Measurements from ENCODE around the gene CD86.

The CD86 gene

DNA sequence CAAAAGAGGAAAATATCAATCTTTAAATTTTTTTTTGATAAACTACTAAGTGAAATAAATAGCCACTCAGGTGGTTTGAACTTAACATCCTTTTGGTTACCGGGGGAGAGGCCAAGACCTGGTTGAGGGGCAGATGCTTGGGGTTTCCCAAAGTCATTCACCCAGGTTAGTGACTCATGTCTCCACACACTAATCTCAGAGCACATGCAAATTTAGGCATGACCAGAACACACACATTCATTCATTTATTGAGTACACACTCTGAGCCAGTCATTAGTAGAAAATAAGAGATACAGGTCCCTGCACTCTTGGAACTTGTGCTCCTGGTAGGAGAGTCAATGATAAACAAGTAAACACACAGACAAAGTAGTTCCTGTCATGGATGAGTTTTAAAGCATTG, 40.4 kb upstream of the CD86 start:
- CTCF ChIA-PET, result no interaction called here
- no peak for TF ChIP-seq ZNF384 (IDR thresholded peaks at IDR 0.05)
- no peak for TF ChIP-seq ELF4 (IDR thresholded peaks at IDR 0.05)
- TF ChIP-seq SP1 (IDR thresholded peaks at IDR 0.05), result no peak
- TF ChIP-seq ARNT (IDR thresholded peaks at IDR 0.05), result no peak
- no peak for TF ChIP-seq FOXM1 (IDR thresholded peaks at IDR 0.05; ENCODE audit: borderline replicate concordance)
- TF ChIP-seq, protein P1, sequence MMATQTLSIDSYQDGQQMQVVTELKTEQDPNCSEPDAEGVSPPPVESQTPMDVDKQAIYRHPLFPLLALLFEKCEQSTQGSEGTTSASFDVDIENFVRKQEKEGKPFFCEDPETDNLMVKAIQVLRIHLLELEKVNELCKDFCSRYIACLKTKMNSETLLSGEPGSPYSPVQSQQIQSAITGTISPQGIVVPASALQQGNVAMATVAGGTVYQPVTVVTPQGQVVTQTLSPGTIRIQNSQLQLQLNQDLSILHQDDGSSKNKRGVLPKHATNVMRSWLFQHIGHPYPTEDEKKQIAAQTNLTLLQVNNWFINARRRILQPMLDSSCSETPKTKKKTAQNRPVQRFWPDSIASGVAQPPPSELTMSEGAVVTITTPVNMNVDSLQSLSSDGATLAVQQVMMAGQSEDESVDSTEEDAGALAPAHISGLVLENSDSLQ (IDR thresholded peaks at IDR 0.05), result no peak
- TF ChIP-seq BHLHE40 (IDR thresholded peaks at IDR 0.05; ENCODE audit: borderline replicate concordance), result no peak
- no peak for TF ChIP-seq HDGF (IDR thresholded peaks at IDR 0.05; ENCODE audit: borderline replicate concordance)
- POLR2A ChIA-PET, result no interaction called here
- no peak for DNase-seq (ENCODE audit: extremely low spot score)

DNA sequence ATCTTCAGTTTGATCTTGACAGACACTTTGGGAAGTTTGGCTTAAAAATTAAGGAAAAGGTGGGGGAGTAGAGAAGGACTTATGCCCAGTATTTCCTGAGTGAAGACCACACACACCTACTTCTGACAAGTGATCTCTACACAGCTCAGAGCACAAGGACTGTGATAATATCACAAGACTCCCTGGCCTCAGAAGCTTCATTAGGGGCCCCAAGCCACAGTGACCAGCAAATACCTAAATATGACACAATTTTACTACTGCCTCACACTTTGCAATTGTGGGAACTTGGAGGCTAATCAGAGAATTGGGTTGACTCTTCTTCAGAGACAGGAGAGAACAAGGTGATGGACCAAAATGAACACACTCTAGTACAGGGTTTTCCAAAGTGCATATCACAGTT, 35.7 kb upstream of the CD86 start:
- TF ChIP-seq TARDBP (IDR thresholded peaks at IDR 0.05) (no peak), L3MBTL2 (conservative IDR thresholded peaks at IDR 0.05) (no peak), HDGF (IDR thresholded peaks at IDR 0.05; ENCODE audit: borderline replicate concordance) (no peak), SUZ12 (IDR thresholded peaks at IDR 0.05) (no peak), FOXK2 (IDR thresholded peaks at IDR 0.05) (no peak)
- DNase-seq (ENCODE audit: extremely low spot score), result no peak
- ChIA-PET CTCF (interaction anchor here (1.5 kb wide), 1 partner anchor 24 kb away, joined by 3 read pairs; no protein-coding TSS in a partner anchor), POLR2A (interaction anchor here (0.8 kb wide), 1 partner anchor 1749 kb away, joined by 3 read pairs; no protein-coding TSS in a partner anchor)

DNA sequence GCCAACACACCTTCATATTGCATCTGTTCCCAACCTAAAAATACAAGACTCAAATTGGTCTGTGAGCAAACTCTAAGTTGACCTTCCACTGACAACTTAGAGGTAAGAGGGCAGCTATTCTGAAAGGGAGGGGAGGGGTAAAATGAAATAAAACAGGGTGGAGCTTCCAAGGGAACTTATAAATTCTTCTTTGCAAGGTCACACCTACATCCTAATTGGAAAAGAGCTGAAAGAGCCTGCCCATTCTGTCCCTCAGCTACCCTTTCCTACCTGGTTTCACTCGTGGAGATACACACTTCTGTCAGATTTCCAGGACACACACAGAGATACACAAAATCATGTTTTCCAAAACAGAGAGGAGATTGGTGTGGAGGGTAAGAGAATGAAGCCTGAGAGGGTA, 34.1 kb upstream of the CD86 start:
- POLR2A ChIA-PET, result interaction anchor here (0.6 kb wide), 1 partner anchor 238 kb away, joined by 3 read pairs; no protein-coding TSS in a partner anchor
- CTCF ChIA-PET, result no interaction called here

DNA sequence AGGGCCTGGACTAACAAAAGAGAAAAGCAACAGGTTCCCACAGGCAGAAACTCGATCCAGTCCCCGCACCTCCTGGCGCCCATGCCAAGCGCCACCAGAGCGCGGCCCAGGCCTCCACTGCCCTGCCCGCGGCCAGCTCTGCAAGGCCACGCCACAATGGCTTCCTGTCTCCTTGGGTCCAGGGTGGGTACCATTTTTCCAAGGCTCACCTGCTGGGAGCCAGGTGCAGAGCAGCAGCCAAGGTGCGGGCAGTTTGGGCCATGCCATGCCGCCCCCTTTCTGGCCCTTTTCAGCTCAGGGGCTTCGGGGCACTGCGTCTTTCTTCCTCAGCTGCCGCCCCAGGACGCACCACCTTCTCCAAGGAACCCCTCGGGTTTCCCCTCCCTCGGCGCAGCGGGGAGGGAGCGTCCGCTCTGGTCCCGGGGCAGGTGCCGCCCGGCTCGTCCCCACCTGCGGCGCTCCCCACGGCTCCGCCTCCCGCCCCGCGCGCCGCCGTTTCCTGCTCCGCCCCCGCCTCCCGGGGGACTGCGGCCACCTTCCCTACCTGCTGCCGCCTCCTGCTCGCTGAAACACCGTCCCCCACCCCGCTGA, 33.3 kb upstream of the CD86 start, which contains the start of gene ILDR1:
ILDR1 (minus strand) TSS at position 437 of the 591 bp plus-strand sequence; CDS start at position 267, 170 bp downstream.
- CTCF ChIA-PET, result no interaction called here
- no peak for DNase-seq (ENCODE audit: extremely low spot score)
- POLR2A ChIA-PET, result no interaction called here
- no peak for TF ChIP-seq ELF4 (IDR thresholded peaks at IDR 0.05)
- TF ChIP-seq HDGF (IDR thresholded peaks at IDR 0.05; ENCODE audit: borderline replicate concordance), result no peak
- TF ChIP-seq ZNF384 (IDR thresholded peaks at IDR 0.05), result no peak
- TF ChIP-seq TARDBP (IDR thresholded peaks at IDR 0.05), result no peak
- TF ChIP-seq LEF1 (IDR thresholded peaks at IDR 0.05; ENCODE audit: borderline replicate concordance), result no peak
- no peak for TF ChIP-seq FOXK2 (IDR thresholded peaks at IDR 0.05)
- TF ChIP-seq ARNT (IDR thresholded peaks at IDR 0.05), result no peak
- no peak for TF ChIP-seq NFRKB (IDR thresholded peaks at IDR 0.05)
- no peak for TF ChIP-seq BHLHE40 (IDR thresholded peaks at IDR 0.05; ENCODE audit: borderline replicate concordance)
- no peak for TF ChIP-seq L3MBTL2 (conservative IDR thresholded peaks at IDR 0.05)
- TF ChIP-seq, protein P1 (IDR thresholded peaks at IDR 0.05), result no peak
- no peak for TF ChIP-seq FOXM1 (IDR thresholded peaks at IDR 0.05; ENCODE audit: borderline replicate concordance)

More for the DNA sequence above, 34.1 kb upstream of the CD86 start:
- no peak for DNase-seq (ENCODE audit: extremely low spot score)
- no peak for TF ChIP-seq L3MBTL2 (conservative IDR thresholded peaks at IDR 0.05)
- no peak for TF ChIP-seq CTBP1 (IDR thresholded peaks at IDR 0.05; ENCODE audit: borderline replicate concordance)
- no peak for TF ChIP-seq SP1 (IDR thresholded peaks at IDR 0.05)
- no peak for TF ChIP-seq LEF1 (IDR thresholded peaks at IDR 0.05; ENCODE audit: borderline replicate concordance)
- no peak for TF ChIP-seq ARNT (IDR thresholded peaks at IDR 0.05)
- TF ChIP-seq NFRKB (IDR thresholded peaks at IDR 0.05), result no peak
- TF ChIP-seq, protein P1 (IDR thresholded peaks at IDR 0.05), result no peak
- no peak for TF ChIP-seq FOXK2 (IDR thresholded peaks at IDR 0.05)
- no peak for TF ChIP-seq TARDBP (IDR thresholded peaks at IDR 0.05)
- TF ChIP-seq FOXM1 (IDR thresholded peaks at IDR 0.05; ENCODE audit: borderline replicate concordance), result no peak
- TF ChIP-seq ZNF384 (IDR thresholded peaks at IDR 0.05), result no peak
- TF ChIP-seq BHLHE40 (IDR thresholded peaks at IDR 0.05; ENCODE audit: borderline replicate concordance), result no peak
- TF ChIP-seq HDGF (IDR thresholded peaks at IDR 0.05; ENCODE audit: borderline replicate concordance), result no peak
- no peak for TF ChIP-seq FOXA1 (IDR thresholded peaks at IDR 0.05)
- TF ChIP-seq ELF4 (IDR thresholded peaks at IDR 0.05), result no peak
- no peak for TF ChIP-seq SUZ12 (IDR thresholded peaks at IDR 0.05)

DNA sequence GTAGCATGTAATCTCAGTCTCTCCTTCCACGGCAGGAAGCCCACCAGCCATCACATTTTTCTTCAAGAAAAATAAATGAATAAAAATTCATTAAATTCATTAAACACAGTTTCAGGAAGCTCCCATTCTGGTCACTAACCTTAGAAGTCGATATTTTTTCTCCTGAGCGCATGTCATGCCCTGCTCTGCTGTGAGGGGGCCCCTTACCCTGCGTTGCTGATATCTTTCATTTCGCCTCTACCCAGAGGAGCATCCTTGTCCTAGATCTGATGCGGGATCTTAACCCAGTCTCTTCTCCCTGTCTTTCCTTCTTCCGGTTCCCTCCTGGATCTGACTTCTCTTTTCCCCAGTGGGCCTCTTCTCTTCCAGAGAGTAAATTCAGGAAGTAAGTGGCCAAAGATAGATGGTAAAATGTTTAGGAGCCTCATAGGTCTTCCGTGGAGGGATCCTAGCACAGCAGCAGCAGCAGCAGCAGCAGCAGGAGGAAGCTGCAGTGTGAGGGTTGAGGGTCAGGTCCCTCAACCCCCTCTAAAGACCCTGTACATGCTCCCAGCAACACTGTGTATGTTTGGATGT, 31.7 kb upstream of the CD86 start:
- TF ChIP-seq L3MBTL2 (conservative IDR thresholded peaks at IDR 0.05) (no peak), TARDBP (IDR thresholded peaks at IDR 0.05) (no peak), HDGF (IDR thresholded peaks at IDR 0.05; ENCODE audit: borderline replicate concordance) (no peak), ARNT (IDR thresholded peaks at IDR 0.05) (no peak), CTBP1 (IDR thresholded peaks at IDR 0.05; ENCODE audit: borderline replicate concordance) (no peak)
- ChIA-PET POLR2A (no interaction called here), CTCF (no interaction called here)
- DNase-seq (ENCODE audit: extremely low spot score), result no peak

DNA sequence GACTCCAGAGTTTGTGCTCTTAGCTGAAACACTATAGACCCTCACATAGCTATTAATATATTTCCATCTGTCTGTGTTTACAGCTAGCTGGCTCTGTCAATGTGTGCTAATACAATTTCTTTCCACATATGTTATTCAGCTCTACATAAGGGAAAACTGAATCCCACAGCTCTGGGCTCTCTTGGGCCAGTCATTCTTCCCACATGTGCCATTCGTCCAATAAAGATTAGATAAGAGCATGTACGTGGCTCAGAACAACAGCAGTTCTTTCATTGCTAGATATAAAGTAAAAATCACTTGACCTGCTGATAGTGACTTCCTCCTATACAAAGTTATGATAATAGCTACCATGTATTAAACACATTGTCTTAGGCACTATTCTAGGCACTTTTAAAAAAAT, 30.4 kb upstream of the CD86 start:
- DNase-seq (ENCODE audit: extremely low spot score), result no peak
- ChIA-PET CTCF (interaction anchor here (0.6 kb wide), 2 partner anchors 29 to 478 kb away, joined by 3 read pairs; no protein-coding TSS in a partner anchor), POLR2A (no interaction called here)
- TF ChIP-seq L3MBTL2 (conservative IDR thresholded peaks at IDR 0.05) (no peak), ELF4 (IDR thresholded peaks at IDR 0.05) (no peak), ARNT (IDR thresholded peaks at IDR 0.05) (no peak), HDGF (IDR thresholded peaks at IDR 0.05; ENCODE audit: borderline replicate concordance) (no peak), SUZ12 (IDR thresholded peaks at IDR 0.05) (no peak), NFRKB (IDR thresholded peaks at IDR 0.05) (no peak), TARDBP (IDR thresholded peaks at IDR 0.05) (no peak), FOXK2 (IDR thresholded peaks at IDR 0.05) (no peak), SP1 (IDR thresholded peaks at IDR 0.05) (no peak), BHLHE40 (IDR thresholded peaks at IDR 0.05; ENCODE audit: borderline replicate concordance) (no peak), LEF1 (IDR thresholded peaks at IDR 0.05; ENCODE audit: borderline replicate concordance) (no peak), FOXM1 (IDR thresholded peaks at IDR 0.05; ENCODE audit: borderline replicate concordance) (no peak), FOXA1 (IDR thresholded peaks at IDR 0.05) (no peak), ZNF384 (IDR thresholded peaks at IDR 0.05) (no peak), CTBP1 (IDR thresholded peaks at IDR 0.05; ENCODE audit: borderline replicate concordance) (no peak)
- TF ChIP-seq, protein P1 (IDR thresholded peaks at IDR 0.05), result no peak

Measured in HEK293T (cell line).